A673 (cell line): ENCODE data around the gene KIRREL3. TPM values are rescaled to one million over a fixed set of nuclear protein-coding genes. Genes with fewer than 3 reads are reported as not detected.
"Not testable (repeated sequence)": the region's sequence is repeated elsewhere in the genome, so short reads cannot be mapped to it uniquely, and the experiment has no call there.

ENCODE experiments used
- BruUV-seq: library from RNA; stranded (reverse); fragments of 400-500 nt; replicated peaks from 2 replicates; lab custom pipeline; 2021; lab: Mats Ljungman, UMichigan
- CTCF ChIA-PET: fragments of 300-600 bp; sonication (Branson Sonifier 250); formaldehyde crosslinking; loops from one replicate; lab custom pipeline; 2022; ENCODE audit warnings: antibody characterized with exemption; lab: Charles Lee
- POLR2A ChIA-PET: fragments of 300-600 bp; sonication (Branson Sonifier 250); formaldehyde crosslinking; loops from one replicate; lab custom pipeline; 2022; ENCODE audit warnings: antibody characterized with exemption; ENCODE audit not compliant: low non-redundant PET; lab: Charles Lee
- DNase-seq: peaks from one replicate; pipeline ENCODE4 v3.0.0-alpha.2; 2015; ENCODE audit warnings: low spot score
- H3K27ac ChIP-seq: fragments of 200-600 bp; sonication (generic); 2 replicates; pipeline ENCODE4 v1.5.1; 2016; ENCODE audit warnings: mixed run types, low read depth, mild to moderate bottlenecking, mixed read lengths, antibody characterized with exemption, low read length; ENCODE audit not compliant: poor library complexity, severe bottlenecking
- H3K27me3 ChIP-seq: fragments of 200-600 bp; sonication (generic); replicated peaks from 2 replicates; pipeline ENCODE4 v1.6.1; 2017; ENCODE audit warnings: mixed run types, low read depth, mild to moderate bottlenecking, mixed read lengths, antibody characterized with exemption, low read length; ENCODE audit not compliant: insufficient read depth, poor library complexity
- H3K36me3 ChIP-seq: fragments of 200-600 bp; sonication (generic); 2 replicates; pipeline ENCODE4 v1.6.1; 2016; ENCODE audit warnings: mixed run types, mild to moderate bottlenecking, mixed read lengths, antibody characterized with exemption, low read length; ENCODE audit not compliant: insufficient read depth, poor library complexity, severe bottlenecking
- H3K4me1 ChIP-seq: fragments of 200-600 bp; sonication (generic); 2 replicates; pipeline ENCODE4 v1.6.1; 2017; ENCODE audit warnings: mixed run types, mild to moderate bottlenecking, mixed read lengths, antibody characterized with exemption, low read length; ENCODE audit not compliant: insufficient read depth, poor library complexity, severe bottlenecking
- H3K4me3 ChIP-seq: fragments of 200-600 bp; sonication (generic); 2 replicates; pipeline ENCODE4 v1.5.1; 2016; ENCODE audit warnings: low read depth, mixed run types, mild to moderate bottlenecking, mixed read lengths, low read length; ENCODE audit not compliant: poor library complexity, severe bottlenecking
- H3K9me3 ChIP-seq: fragments of 200-600 bp; sonication (generic); 2 replicates; pipeline ENCODE4 v1.6.1; 2016; ENCODE audit warnings: mixed run types, low read depth, mild to moderate bottlenecking, mixed read lengths, antibody characterized with exemption, low read length; ENCODE audit not compliant: poor library complexity, severe bottlenecking
- EZH2 ChIP-seq: fragments of 200-600 bp; sonication (generic); IDR thresholded peaks from 2 replicates; pipeline ENCODE4 v1.6.1; 2017; ENCODE audit warnings: borderline replicate concordance, low read depth, mild to moderate bottlenecking, mixed read lengths, antibody characterized with exemption, low read length; ENCODE audit not compliant: poor library complexity, severe bottlenecking
- intact Hi-C: fragments of 100-400 bp; cut with micrococcal nuclease; formaldehyde crosslinking; loops from one replicate; pipeline ENCODE4 v1.10.0; 2022; ENCODE audit not compliant: unreplicated experiment
- total RNA-seq: library from RNA; stranded (reverse); gene quantifications from 2 replicates; pipeline ENCODE4 v1.2.3, GENCODE V29; 2021
- TF ChIP-seq, protein P1 (sequence below): fragments of 300-800, 200-600 bp; sonication (generic); conservative IDR thresholded peaks from 2 replicates; pipeline ENCODE4 v1.5.1; 2017; ENCODE audit warnings: low read depth, mild to moderate bottlenecking, antibody characterized with exemption, low read length, moderate library complexity, mixed read lengths

Gene KIRREL3
- total RNA-seq, 1 experiment from 2014 or later, result not detected

DNA sequence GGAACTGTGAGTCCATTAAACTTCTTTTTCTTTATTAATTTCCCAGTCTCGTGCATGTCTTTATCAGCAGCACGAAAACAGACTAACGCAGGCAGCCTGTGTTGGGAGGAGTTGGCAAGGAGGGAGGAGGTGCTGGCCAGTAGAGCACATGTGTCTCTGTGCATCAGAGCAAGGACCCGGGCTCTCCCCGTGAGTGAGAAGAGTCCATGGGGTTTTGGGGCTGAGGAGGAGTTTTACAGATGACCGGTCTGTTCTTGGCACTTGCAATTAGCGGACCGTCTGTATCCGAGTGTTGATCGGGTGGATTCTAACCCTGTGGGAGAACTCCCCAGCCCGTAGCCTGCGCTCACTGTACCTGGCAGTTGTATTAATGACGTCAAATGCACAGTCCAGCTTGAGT, 604.8 kb downstream of the KIRREL3 start:
- H3K27me3 ChIP-seq, H3K4me1 ChIP-seq, BruUV-seq, POLR2A ChIA-PET, H3K36me3 ChIP-seq, DNase-seq, H3K4me3 ChIP-seq, H3K9me3 ChIP-seq, H3K27ac ChIP-seq, intact Hi-C loops, CTCF ChIA-PET: not testable (repeated sequence)

DNA sequence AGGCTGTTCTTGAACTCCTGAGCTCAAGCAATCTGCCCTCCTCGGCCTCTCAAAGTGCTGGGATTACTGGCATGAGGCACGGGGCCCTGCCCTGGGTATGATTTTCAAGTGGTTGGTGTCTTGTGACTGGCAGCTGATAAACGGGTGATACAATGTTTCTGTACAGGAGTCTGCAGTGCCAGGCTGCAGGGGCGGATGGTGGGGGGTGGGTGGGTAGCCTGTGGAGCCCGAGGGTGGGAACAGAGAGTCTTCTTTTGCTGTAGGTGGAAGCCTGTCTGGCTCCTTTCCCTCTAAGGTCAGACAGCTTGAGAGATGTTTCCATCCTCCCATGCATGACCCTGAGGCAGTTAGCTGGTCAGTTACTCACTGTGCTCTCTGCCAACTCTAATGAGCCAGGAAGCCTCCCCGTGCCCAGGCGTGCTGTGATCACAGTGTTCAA, 605.9 kb downstream of the KIRREL3 start:
- H3K4me1 ChIP-seq, H3K36me3 ChIP-seq, CTCF ChIA-PET, H3K9me3 ChIP-seq, POLR2A ChIA-PET, H3K27me3 ChIP-seq, BruUV-seq, intact Hi-C loops, H3K27ac ChIP-seq, DNase-seq, H3K4me3 ChIP-seq: not testable (repeated sequence)

DNA sequence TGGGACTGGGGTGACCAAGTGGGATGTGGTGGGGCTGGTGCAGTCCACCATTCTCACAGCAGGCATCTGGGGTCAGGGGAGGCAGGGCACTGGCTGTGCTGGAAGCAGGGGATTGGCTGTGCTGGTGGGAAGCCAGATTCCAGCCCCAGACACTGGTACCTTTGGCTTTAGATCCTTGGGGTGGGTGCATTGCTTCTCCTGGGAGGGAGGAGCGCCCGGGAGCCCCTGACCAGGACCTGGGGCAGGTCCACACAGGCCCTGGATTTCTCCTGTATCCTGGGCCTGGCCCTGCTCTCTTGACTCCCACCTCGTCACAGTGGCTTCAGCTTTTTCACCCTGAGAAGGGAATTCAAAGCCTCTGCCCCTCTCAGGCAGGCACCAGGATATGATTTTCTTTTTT, 606.5 kb downstream of the KIRREL3 start:
- Histone ChIP-seq H3K36me3 (no peaks in the 10 kb centered on the region), H3K27me3 (no peaks in the 10 kb centered on the region), H3K9me3 (no peaks in the 10 kb centered on the region), H3K4me1 (no peaks in the 10 kb centered on the region), H3K4me3 (no peak overlapping the region), H3K27ac (no peak overlapping the region)
- TF ChIP-seq, protein P1, sequence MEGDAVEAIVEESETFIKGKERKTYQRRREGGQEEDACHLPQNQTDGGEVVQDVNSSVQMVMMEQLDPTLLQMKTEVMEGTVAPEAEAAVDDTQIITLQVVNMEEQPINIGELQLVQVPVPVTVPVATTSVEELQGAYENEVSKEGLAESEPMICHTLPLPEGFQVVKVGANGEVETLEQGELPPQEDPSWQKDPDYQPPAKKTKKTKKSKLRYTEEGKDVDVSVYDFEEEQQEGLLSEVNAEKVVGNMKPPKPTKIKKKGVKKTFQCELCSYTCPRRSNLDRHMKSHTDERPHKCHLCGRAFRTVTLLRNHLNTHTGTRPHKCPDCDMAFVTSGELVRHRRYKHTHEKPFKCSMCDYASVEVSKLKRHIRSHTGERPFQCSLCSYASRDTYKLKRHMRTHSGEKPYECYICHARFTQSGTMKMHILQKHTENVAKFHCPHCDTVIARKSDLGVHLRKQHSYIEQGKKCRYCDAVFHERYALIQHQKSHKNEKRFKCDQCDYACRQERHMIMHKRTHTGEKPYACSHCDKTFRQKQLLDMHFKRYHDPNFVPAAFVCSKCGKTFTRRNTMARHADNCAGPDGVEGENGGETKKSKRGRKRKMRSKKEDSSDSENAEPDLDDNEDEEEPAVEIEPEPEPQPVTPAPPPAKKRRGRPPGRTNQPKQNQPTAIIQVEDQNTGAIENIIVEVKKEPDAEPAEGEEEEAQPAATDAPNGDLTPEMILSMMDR, result no peak
- TF ChIP-seq EZH2, result no peak
- no TSS peak for BruUV-seq
- POLR2A ChIA-PET, result no interaction called here
- intact Hi-C loops, result no loop called here
- no peak for DNase-seq
- CTCF ChIA-PET, result no interaction called here

DNA sequence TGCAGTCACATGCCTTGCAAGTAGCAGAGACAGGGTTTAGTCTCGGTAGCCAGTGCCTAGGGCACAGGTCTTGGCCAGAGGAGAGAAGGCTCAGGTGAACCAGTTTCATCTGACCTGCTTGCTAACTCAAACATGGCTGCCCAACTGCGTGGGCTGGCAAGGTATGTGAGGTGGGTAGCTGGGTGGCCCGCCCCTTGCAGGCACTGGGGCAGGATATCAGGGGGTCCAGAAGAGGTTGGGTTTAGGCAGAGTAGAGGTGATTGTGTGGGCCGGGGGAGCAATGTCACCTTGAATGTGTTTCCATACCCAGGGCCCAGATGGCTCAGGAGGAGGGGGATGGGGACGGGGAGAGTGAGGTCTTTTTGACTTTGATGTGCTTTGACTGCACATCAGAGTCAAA, 607.4 kb downstream of the KIRREL3 start:
- intact Hi-C loops, result no loop called here
- TF ChIP-seq, protein P1, result no peak
- TF ChIP-seq EZH2, result no peak
- Histone ChIP-seq H3K4me3 (no peak overlapping the region), H3K4me1 (no peaks in the 10 kb centered on the region), H3K27me3 (no peaks in the 10 kb centered on the region), H3K27ac (no peak overlapping the region), H3K36me3 (no peaks in the 10 kb centered on the region), H3K9me3 (no peaks in the 10 kb centered on the region)
- DNase-seq, result no peak
- no TSS peak for BruUV-seq
- ChIA-PET POLR2A (no interaction called here), CTCF (no interaction called here)
